ENCODE measurements around the gene SEPTIN2. TPM values are rescaled to one million over a fixed set of nuclear protein-coding genes. Genes with fewer than 3 reads are reported as not detected.

The SEPTIN2 gene
- total and polyA plus RNA-seq, 2 donors (not counting 3 experiments of a cell fraction or from before 2014, with no cell fraction given), result 427 to 512 TPM

DNA sequence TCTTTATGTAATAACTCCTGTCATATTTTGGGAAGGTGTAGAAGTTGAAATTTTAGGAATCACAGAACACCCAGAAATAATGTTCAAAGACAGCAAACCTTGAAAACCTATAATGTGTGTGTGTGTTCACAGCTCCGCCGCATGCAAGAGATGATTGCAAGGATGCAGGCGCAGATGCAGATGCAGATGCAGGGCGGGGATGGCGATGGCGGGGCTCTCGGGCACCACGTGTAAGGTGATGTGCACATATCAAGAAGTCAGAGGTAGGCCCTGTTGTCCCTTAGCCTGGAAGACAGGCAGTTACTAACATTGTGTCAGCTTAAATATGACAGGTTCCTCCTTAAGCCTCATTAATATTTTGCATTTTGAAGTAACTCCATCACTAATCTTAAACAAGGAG is 34.2 kb downstream of the SEPTIN2 start:
- intact Hi-C loops (cut with micrococcal nuclease), result no loop called here
- H3K9me1 ChIP-seq (replicated peaks; ENCODE audit: control insufficient read depth, extremely low read depth, insufficient read depth, low read length), result no peaks in the 10 kb centered on the region
- no peak overlapping the region for H3K4me3 ChIP-seq (replicated peaks in 1 of 3; ENCODE audit: insufficient read depth in 1 of 3, low read depth in 1 of 3, low read length in 3 of 3)
- TF ChIP-seq EZH2 (IDR thresholded peaks at IDR 0.05; ENCODE audit: borderline replicate concordance, low read depth, low read length, severe bottlenecking), result no peak
- TF ChIP-seq JUN (IDR thresholded peaks at IDR 0.05; ENCODE audit: borderline replicate concordance, insufficient read depth, insufficient read length, low read depth), result no peak
- no peak for TF ChIP-seq GATA2 (IDR thresholded peaks at IDR 0.05; ENCODE audit: insufficient read depth, insufficient read length, low read depth, low read length)
- no peak for TF ChIP-seq POLR2AphosphoS5 (IDR thresholded peaks at IDR 0.05; ENCODE audit: insufficient read depth, low read depth, low read length)
- TF ChIP-seq, protein P1, sequence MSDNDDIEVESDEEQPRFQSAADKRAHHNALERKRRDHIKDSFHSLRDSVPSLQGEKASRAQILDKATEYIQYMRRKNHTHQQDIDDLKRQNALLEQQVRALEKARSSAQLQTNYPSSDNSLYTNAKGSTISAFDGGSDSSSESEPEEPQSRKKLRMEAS (IDR thresholded peaks at IDR 0.05; ENCODE audit: insufficient read depth, insufficient read length), result no peak
- no peak for TF ChIP-seq FOS (IDR thresholded peaks at IDR 0.05; ENCODE audit: borderline replicate concordance, insufficient read depth, low read length)
- TF ChIP-seq, protein P2, sequence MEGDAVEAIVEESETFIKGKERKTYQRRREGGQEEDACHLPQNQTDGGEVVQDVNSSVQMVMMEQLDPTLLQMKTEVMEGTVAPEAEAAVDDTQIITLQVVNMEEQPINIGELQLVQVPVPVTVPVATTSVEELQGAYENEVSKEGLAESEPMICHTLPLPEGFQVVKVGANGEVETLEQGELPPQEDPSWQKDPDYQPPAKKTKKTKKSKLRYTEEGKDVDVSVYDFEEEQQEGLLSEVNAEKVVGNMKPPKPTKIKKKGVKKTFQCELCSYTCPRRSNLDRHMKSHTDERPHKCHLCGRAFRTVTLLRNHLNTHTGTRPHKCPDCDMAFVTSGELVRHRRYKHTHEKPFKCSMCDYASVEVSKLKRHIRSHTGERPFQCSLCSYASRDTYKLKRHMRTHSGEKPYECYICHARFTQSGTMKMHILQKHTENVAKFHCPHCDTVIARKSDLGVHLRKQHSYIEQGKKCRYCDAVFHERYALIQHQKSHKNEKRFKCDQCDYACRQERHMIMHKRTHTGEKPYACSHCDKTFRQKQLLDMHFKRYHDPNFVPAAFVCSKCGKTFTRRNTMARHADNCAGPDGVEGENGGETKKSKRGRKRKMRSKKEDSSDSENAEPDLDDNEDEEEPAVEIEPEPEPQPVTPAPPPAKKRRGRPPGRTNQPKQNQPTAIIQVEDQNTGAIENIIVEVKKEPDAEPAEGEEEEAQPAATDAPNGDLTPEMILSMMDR (IDR thresholded peaks at IDR 0.05; ENCODE audit: extremely low read depth in 1 of 2, insufficient read depth in 1 of 2, low read depth in 1 of 2, low read length in 2 of 2), result no peak
- TF ChIP-seq POLR2A (IDR thresholded peaks at IDR 0.05; ENCODE audit: low read depth, low read length), result no peak
- TF ChIP-seq MYC (IDR thresholded peaks at IDR 0.05; ENCODE audit: low read depth, low read length), result no peak
- H2AFZ ChIP-seq (ENCODE audit: low read depth, low read length), result no peak overlapping the region
- dilution Hi-C loops (cut with MboI; ENCODE audit: extremely low pct_ligation_motif_present, low sequenced_read_pairs), result no loop called here
- H3K27me3 ChIP-seq (ENCODE audit: control insufficient read depth in 2 of 2, insufficient read depth in 2 of 2, low read length in 2 of 2), result no peaks in the 10 kb centered on the region
- H3K9me3 ChIP-seq (replicated peaks; ENCODE audit: control insufficient read depth, insufficient read depth, low read length), result no peaks in the 10 kb centered on the region
- H3K4me2 ChIP-seq (ENCODE audit: insufficient read depth, low read length), result no peak overlapping the region
- FAIRE-seq (no peak), DNase-seq (ENCODE audit: low read depth, low spot score) (no peak)
- no TSS peak for BruUV-seq (replicated peaks)
- no peaks in the 10 kb centered on the region for H3K79me2 ChIP-seq (ENCODE audit: control insufficient read depth, insufficient read depth, low read length)
- POLR2A ChIA-PET, result no interaction called here
- CTCF ChIA-PET, result no interaction called here
- peaks cover 35 to 52% of the 10 kb centered on the region in 2 experiments for H3K36me3 ChIP-seq (ENCODE audit: control insufficient read depth in 2 of 2, extremely low read depth in 1 of 2, insufficient read depth in 2 of 2, low read length in 2 of 2)
- no peaks in the 10 kb centered on the region for H3K4me1 ChIP-seq (ENCODE audit: control insufficient read depth, extremely low read depth, insufficient read depth, low read length)
- H3K27ac ChIP-seq (ENCODE audit: insufficient read depth, low read depth, low read length), result no peak overlapping the region
- H4K20me1 ChIP-seq (replicated peaks; ENCODE audit: control insufficient read depth, extremely low read depth, insufficient read depth, low read length), result no peaks in the 10 kb centered on the region
- no peak overlapping the region for H3K9ac ChIP-seq (replicated peaks; ENCODE audit: extremely low read depth, insufficient read depth, low read length)
